ENCODE data around the gene CD79B. TPM values are rescaled to one million over a fixed set of nuclear protein-coding genes. Genes with fewer than 3 reads are reported as not detected.
"Not testable (repeated sequence)": the region's sequence is repeated elsewhere in the genome, so short reads cannot be mapped to it uniquely, and the experiment has no call there.

The CD79B gene
- total RNA-seq, 2 donors from 2014 or later: 4.8 to 7.5 TPM

DNA sequence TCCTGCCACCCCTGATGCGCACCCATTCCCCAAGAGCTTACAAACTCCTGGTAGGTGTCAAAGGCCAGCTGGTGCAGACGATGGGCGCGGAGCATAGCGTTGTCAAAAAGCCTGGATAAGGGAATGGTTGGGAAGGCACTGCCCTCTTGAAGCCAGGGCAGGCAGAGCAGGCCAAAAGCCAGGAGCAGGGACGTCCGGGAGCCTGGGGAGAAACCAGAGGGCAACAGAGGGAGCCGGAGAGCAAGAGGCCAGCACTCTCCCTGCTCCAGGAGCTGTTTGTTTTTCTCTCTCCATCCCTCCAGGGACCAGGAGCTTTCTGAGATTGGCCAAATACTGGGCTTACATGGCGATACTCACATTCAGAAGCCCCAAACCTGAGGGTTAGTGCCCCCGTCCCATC is 13.8 kb downstream of the CD79B start:
- DNase-seq: no peak
- intact Hi-C loops (cut with DNase I): loop anchor here (2.0 to 10.0 kb wide), 3 partner anchors 72 to 106 kb away; partner anchors contain the start of gene ICAM2 (in 1 of the 2)
- ATAC-seq: no peak

DNA sequence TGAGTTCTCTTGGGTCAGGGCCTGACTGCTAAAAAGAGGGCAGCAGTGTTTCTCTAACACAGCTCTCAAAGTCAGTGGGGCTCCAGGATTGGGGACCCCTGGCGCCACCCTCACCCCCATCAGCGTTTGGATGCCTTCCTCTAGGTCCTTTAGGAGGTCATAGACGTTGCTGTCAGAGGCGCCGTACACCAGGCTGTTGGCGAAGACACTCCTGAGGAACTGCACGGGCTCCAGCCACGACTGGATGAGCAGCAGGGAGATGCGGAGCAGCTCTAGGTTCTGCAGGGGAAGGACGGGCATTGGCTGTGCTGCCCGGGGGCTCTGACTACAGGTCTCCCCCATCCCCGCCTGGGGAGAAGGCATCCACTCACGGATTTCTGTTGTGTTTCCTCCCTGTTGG is 14.5 kb downstream of the CD79B start:
- ATAC-seq: no peak
- no peak for DNase-seq
- intact Hi-C loops (cut with DNase I): loop anchor here (2.0 to 10.0 kb wide), 3 partner anchors 73 to 107 kb away; partner anchors contain the start of gene ICAM2 (in 1 of the 2)

DNA sequence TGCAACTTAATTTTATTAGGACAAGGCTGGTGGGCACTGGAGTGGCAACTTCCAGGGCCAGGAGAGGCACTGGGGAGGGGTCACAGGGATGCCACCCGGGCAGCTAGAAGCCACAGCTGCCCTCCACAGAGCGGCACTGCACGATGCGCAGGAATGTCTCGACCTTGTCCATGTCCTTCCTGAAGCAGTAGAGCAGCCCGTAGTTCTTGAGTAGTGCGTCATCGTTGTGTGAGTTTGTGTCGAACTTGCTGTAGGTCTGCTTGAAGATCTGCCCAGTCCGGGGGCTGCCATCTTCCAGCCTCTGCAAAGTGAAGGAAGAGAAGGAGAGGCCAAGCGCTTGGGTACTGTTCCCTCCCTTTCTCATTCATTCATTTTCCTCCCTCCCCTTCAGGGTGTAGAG is 14.9 kb downstream of the CD79B start:
- not testable (repeated sequence) for DNase-seq, ATAC-seq
- intact Hi-C loops (cut with DNase I): loop anchor here in 1 of 2 donors (5.0 to 10.0 kb wide), 2 partner anchors 75 to 108 kb away; partner anchors contain the start of gene ICAM2

DNA sequence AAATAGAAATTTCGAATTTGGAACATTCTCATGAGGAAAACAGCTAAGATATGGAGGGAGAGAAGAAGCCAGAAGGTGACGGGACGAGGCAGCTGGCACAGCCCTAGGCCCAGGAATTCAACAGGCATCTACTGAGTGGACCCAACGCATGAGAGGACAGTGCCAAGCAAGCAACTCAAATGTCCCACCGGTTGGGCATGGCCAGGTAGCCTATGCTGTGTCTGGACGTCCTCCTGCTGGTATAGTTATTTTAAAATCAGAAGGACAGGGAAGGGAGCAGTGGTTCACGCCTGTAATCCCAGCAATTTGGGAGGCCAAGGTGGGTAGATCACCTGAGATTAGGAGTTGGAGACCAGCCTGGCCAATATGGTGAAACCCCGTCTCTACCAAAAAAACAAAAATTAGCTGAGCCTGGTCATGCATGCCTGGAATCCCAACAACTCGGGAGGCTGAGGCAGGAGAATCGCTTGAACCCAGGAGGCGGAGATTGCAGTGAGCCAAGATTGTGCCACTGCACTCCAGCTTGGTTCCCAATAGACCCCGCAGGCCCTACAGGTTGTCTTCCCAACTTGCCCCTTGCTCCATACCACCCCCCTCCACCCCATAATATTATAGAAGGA is 15.5 kb downstream of the CD79B start:
- intact Hi-C loops (cut with DNase I): loop anchor here in 1 of 2 donors (5.0 to 10.0 kb wide), 2 partner anchors 76 to 108 kb away; partner anchors contain the start of gene ICAM2
- ATAC-seq (no peak), DNase-seq (no peak)

DNA sequence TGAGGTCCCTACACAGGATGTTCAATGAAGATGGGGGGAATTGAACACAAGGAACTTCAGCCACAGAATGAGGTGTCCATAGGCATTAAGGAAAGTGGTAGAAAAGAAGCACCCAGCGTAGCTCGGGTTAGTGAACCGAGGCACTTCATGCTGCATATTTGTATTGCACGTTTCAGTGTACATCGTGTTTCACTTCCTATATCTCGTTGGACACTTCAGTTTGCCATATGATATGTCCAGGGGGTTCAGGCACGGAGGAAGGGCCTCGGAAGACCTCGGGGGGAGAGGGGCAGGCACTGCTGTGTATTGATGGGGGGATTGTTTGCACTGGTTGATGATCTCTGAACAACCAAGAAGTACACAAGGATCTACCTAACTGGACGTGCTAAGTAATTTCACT is 16.4 kb downstream of the CD79B start:
- not testable (repeated sequence) for ATAC-seq, DNase-seq
- intact Hi-C loops (cut with DNase I): loop anchor here in 1 of 2 donors (5.0 to 10.0 kb wide), 2 partner anchors 77 to 109 kb away; partner anchors contain the start of gene ICAM2

DNA sequence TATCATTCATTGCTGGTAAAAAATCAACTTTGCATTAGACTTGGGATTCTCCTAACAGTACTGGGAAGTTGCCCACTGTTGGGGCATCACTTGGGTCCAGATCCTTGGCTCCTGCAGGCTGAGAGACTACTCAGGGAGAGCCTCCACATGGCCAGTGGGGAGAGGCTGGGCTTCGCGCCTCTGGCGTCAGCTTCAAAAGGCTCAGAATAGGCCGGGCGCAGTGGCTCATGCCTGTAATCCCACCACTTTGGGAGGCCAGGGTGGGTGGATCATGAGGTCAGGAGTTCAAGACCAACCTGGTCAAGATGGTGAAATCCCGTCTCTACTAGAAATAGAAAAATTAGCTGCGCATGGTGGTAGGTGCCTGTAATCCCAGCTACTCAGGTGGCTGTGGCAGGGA is 17.7 kb downstream of the CD79B start:
- intact Hi-C loops (cut with DNase I): loop anchor here (5.0 to 10.0 kb wide), 3 partner anchors 110 to 218 kb away; partner anchors contain the start of genes ERN1 (in 2 of the 2) and ICAM2 (in 1 of the 2)
- ATAC-seq (no peak), DNase-seq (no peak)

DNA sequence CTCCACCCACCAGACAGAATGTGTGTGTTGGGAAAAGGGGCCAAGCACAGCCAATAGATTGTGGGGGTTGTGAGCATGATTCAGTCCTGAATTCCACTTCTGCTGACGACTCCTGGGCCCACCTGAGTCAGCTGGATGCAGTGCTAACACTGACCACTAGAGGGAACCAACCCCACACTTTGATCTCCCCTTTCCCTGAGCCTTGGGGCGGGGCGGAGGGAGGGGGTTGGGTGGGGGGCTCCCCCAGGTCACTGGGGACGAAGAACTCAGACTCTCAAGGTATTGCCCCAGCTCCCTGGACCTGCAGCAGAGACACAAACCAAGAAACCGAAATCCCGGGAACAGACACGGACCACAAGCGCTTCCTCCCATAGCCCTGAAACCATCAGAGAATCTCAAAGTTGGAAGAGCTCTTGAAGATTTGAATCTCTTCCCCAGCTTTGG is 20.5 kb downstream of the CD79B start:
- ATAC-seq (peak; percentile 65 to 69), DNase-seq (no peak)
- intact Hi-C loops (cut with DNase I): loop anchor here (5.0 to 10.0 kb wide), 3 partner anchors 113 to 221 kb away; partner anchors contain the start of genes ERN1 (in 2 of the 2) and ICAM2 (in 1 of the 2)

DNA sequence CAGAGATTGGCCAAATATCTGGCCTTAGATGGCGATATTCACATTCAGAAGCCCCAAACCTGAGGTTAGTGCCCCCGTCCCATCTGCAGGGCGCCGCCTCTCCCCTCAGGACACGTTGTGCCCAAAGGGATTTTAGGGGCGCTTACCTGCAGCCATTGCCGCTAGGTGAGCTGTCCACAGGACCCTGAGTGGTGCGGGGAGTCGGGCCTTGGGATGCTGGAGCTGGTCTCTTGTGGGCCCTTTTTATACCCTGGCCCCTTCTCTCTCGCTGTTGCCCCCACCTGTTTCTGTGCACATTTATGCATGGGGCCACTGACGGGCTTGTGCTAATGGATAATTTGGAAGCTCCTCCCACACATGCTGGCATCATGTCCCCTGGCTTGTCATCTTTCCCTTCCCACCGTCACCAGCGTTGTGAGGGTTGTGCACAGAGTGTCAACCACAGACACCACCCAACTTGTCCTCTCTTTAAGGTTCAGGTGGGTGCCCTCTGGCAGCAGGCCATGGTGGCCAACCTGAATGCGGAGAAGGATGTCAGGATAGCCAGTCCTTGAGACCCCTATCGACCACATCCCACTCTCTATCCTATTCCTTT is 21.0 kb downstream of the CD79B start, which contains the start of gene CSHL1:
Gene CSHL1 (minus strand): TSS at position 218 of the 595 bp plus-strand sequence. CDS start 62 bp downstream, at position 156.
- DNase-seq (no peak), ATAC-seq (no peak)
- intact Hi-C loops (cut with DNase I): loop anchor here (5.0 to 10.0 kb wide), 3 partner anchors 114 to 221 kb away; partner anchors contain the start of genes ERN1 (in 2 of the 2) and ICAM2 (in 1 of the 2)

DNA sequence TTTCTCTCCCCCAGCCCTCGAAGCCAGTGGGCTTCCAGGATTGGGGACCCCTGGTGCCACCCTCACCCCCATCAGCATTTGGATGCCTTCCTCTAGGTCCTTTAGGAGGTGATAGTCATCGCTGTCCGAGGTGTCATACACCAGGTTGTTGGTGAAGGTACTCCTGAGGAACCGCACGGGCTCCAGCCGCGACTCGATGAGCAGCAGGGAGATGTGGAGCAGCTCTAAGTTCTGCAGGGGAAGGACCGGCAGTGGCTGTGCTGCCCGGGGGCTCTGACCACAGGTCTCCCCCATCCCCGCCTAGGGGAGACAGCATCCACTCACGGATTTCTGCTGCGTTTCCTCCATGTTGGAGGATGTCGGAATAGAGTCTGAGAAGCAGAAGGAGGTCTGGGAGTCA is 22.0 kb downstream of the CD79B start:
- intact Hi-C loops (cut with DNase I): loop anchor here (5.0 to 10.0 kb wide), 3 partner anchors 115 to 222 kb away; partner anchors contain the start of genes ERN1 (in 2 of the 2) and ICAM2 (in 1 of the 2)
- ATAC-seq (no peak), DNase-seq (no peak)

DNA sequence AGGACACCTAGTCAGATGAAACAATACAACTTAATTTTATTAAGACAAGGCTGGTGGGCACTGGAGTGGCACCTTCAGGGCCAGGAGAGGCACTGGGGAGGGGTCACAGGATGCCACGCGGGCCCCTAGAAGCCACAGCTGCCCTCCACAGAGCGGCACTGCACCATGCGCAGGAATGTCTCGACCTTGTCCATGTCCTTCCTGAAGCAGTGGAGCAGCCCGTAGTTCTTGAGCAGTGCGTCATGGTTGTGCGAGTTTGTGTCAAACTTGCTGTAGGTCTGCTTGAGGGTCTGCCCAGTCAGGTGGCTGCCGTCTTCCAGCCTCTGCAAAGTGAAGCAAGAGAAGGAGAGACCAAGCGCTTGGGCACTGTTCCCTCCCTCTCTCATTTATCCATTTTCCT is 22.5 kb downstream of the CD79B start:
- DNase-seq; ATAC-seq; intact Hi-C loops (cut with DNase I): not testable (repeated sequence)

DNA sequence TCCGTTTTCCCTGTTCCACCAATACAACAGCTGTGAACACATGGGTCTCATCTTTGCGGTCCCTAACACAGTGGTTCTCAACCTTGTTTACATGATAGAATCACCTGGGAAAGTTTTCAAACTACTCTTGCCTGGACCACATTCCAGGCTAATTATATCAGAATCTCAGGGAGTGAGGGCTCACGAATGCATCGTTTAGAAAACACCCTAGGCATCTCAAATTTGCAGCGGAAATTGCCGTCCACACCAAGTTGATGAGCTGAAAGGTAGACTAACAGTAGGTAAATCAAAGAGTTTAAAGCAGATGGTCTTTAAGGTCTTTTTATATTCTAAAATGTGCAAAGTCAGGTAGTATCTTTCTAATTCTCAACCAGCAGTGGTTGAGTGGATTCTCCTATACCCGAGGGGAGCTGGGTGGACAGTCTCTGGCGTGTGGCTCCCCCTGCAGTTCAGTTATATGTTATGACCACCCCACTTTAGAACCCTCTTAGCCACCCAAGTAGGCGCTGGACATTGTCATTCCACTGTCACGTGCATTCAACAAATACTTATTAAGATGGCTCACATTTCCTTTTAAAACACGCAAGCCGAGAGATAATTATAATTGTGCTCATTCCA is 24.9 kb downstream of the CD79B start:
- peak; percentile 41 to 63 for ATAC-seq
- intact Hi-C loops (cut with DNase I); DNase-seq: not testable (repeated sequence)

DNA sequence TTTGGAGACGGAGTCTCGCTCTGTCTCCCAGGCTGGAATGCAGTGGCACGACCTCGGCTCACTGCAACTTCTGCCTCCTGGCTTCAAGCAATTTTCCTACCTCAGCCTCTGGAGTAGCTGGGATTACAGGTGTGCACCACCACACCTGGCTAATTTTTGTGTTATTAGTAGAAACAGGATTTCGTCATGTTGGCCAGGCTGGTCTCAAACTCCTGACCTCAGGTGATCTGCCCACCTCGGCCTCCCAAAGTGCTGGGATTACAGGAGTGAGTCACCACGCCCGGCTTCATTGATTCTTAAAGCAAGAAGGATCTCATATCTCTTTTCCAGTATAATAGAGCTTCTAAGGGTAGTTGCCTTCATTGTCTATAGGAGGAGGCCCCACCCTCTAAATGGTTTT is 27.3 kb downstream of the CD79B start:
- intact Hi-C loops (cut with DNase I); ATAC-seq; DNase-seq: not testable (repeated sequence)

DNA sequence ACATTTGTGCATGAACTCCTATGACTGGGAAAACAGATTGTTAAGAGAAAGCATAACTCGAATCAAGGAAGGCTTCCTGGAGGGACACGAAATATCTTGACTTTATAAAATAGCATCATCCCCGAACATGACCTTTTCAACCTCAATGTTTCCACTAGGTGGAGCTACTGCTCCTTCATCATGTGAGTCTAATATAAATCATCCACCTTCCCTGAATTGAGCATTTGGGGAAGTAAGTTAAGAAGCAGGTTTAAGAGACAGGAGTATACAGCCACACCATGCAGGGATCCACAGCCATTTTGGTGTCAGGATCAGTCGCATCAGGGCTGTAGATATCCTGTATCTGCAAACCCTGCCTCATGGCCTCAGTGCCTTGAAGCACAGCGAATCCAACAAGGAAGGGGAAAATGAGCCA is 28.3 kb downstream of the CD79B start:
- intact Hi-C loops (cut with DNase I); DNase-seq; ATAC-seq: not testable (repeated sequence)

DNA sequence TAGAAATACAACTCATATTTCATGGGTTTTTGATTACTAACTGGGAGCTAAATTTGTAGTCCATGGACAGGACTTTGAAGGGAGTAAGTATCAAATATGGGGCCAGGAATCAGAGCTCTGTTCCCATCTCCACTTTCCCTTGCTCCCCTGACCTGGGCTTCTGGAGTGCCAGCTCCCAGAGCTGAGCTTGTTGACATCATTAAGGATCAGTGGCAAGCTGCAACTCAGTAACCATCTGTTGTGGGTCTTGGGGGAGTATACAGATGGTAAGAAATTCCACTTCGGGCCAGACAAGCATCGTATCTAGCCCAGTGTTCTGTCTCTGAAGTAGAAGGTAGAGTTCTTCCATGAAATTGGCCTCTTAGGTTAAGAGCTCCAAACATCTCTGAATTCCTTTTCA is 30.2 kb downstream of the CD79B start:
- ATAC-seq; intact Hi-C loops (cut with DNase I); DNase-seq: not testable (repeated sequence)

DNA sequence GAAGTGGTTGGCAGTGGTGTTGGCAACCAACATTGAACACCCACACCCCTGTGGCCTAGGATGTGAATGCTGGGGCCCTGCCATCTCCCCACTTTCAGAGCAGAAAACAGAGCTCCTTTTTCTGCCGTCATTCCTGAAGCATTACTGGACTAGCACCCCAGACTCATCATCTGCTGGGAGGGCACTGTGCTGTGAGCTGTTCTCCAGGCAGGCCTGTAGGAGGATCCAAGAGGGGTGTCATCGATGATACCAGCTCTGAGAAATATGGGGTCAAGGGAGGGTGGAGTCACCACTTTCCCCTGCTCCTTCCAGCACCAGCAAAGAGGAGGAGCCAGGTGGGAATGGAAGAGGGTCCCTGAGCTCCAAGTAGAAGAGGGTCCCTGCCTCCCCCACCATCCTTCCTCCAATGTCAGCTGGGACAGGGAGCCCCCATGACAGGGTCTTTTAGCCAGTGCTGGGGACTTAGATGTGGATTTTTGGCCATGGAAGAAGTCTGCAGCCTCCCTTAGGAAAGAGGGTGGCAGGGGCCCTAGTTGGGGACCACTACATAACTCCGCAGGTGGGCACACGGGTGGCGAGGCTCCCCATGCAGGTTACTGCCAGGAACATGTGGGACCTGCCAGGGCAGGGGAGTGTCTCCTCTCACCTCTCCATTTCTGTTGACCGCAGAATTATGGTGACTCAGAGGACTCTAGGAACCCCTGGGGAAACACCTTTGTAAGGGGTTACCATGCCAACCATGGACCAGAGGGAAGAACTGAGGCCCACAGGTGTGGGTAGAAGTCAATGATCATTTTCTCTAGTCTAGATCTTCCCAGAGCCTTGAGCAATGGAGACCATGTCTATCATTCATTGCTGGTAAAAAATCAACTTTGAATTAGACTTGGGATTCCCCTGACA is 33.0 kb downstream of the CD79B start:
- intact Hi-C loops (cut with DNase I); DNase-seq; ATAC-seq: not testable (repeated sequence)

DNA sequence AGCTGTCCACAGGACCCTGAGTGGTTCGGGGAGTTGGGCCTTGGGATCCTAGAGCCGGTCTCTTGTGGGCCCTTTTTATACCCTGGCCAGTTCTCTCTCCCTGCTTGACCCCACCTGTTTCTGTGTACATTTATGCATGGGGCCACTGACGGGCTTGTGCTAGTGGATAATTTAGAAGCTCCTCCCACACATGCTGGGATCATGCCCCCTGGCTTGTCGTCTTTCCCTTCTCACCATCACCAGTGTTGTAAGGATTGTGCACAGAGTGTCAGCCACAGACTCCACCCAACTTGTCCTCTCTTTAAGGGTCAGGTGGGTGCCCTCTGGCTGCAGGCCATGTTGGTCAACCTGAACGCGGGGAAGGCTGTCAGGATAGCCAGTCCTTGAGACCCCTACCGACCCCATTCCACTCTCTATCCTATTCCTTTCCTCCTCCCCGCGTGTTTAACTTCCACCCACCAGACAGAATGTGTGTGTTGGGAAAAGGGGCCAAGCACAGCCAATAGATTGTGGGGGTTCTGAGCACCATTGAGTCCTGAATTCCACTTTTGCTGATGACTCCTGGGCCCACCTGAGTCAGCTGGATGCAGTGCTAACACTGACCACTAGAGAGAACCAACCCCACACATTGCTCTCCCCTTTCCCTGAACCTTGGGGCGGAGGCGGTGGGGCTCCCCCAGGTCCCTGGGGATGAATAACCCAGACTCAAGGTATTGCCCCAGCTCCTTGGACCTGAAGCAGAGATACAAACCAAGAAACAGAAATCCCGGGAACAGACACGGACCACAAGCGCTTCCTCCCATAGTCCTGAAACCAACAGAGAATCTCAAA is 35.4 kb downstream of the CD79B start, which contains the start of gene CSH1:
Gene CSH1 (minus strand): TSS at position 51 of the 831 bp plus-strand sequence. CDS start 63 bp downstream, outside the sequence.
- ATAC-seq; intact Hi-C loops (cut with DNase I); DNase-seq: not testable (repeated sequence)

DNA sequence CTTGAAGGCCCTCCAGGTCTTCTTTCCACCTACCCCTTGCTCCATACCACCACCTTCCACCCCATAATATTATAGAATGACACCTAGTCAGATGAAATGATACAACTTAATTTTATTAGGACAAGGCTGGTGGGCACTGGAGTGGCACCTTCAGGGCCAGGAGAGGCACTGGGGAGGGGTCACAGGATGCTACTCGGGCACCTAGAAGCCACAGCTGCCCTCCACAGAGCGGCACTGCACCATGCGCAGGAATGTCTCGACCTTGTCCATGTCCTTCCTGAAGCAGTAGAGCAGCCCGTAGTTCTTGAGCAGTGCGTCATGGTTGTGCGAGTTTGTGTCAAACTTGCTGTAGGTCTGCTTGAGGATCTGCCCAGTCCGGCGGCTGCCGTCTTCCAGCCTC is 37.3 kb downstream of the CD79B start:
- ATAC-seq; intact Hi-C loops (cut with DNase I); DNase-seq: not testable (repeated sequence)

Data from left cardiac atrium (tissue), 4 donors.